C4-2B (cell line): ENCODE results near the gene ARRDC4.
A peak's percentile ranks its signal among the peaks of the same experiment; 100 is the strongest.

Experiments used
- H3K27ac ChIP-seq: fragments of 450-650 bp; 2 replicates; pipeline ENCODE4 v1.5.1; 2017
- ZFX ChIP-seq: fragments of 450-650 bp; IDR thresholded peaks from 2 replicates; pipeline ENCODE4 v1.6.1; 2017
- TF ChIP-seq, protein P1 (sequence below): fragments of 450-650 bp; conservative IDR thresholded peaks from 2 replicates; pipeline ENCODE4 v1.5.1; 2017; ENCODE audit warnings: mild to moderate bottlenecking

ARRDC4 gene

DNA sequence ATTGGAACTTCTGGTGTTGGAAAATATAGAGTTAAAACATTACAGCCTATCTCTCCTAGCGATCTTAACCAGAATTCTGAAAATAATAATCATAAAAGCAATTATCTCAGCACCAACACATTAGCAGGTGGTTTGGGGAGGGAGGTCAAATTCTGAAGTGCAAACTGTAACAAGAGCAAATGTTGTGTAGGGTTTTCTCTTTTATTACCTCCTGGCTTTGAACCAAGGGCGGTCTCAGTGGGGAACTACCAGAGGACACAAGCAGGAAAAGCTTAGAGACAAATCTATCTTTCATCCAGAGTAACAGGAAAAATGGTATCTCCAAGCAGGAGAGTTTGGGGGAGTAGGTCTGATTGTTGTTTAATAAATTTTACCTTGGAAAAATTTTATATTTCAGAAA lies 5.5 kb upstream of the ARRDC4 start:
- TF ChIP-seq, protein P1, sequence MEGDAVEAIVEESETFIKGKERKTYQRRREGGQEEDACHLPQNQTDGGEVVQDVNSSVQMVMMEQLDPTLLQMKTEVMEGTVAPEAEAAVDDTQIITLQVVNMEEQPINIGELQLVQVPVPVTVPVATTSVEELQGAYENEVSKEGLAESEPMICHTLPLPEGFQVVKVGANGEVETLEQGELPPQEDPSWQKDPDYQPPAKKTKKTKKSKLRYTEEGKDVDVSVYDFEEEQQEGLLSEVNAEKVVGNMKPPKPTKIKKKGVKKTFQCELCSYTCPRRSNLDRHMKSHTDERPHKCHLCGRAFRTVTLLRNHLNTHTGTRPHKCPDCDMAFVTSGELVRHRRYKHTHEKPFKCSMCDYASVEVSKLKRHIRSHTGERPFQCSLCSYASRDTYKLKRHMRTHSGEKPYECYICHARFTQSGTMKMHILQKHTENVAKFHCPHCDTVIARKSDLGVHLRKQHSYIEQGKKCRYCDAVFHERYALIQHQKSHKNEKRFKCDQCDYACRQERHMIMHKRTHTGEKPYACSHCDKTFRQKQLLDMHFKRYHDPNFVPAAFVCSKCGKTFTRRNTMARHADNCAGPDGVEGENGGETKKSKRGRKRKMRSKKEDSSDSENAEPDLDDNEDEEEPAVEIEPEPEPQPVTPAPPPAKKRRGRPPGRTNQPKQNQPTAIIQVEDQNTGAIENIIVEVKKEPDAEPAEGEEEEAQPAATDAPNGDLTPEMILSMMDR: no peak
- no peak for TF ChIP-seq ZFX
- H3K27ac ChIP-seq: no peak overlapping the region

DNA sequence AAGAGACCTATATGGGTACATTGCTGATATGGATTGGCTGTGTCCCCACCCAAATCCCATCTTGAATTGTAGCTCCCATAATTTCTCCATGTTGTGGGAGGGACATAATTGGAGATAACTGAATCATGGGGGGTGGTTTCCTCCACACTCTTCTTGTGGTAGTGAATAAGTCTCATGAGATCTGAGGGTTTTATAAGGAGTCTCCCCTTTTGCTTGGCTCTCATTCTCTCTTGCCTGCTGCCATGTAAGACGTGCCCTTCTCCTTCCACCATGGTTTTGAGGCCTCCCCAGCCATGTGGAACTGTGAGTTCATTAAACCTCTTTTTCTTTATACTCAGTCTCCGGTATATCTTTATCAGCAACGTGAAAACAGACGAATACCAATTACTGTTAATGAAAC lies 5.0 kb upstream of the ARRDC4 start:
- no peak for TF ChIP-seq ZFX
- TF ChIP-seq, protein P1: no peak
- H3K27ac ChIP-seq: no peak overlapping the region

DNA sequence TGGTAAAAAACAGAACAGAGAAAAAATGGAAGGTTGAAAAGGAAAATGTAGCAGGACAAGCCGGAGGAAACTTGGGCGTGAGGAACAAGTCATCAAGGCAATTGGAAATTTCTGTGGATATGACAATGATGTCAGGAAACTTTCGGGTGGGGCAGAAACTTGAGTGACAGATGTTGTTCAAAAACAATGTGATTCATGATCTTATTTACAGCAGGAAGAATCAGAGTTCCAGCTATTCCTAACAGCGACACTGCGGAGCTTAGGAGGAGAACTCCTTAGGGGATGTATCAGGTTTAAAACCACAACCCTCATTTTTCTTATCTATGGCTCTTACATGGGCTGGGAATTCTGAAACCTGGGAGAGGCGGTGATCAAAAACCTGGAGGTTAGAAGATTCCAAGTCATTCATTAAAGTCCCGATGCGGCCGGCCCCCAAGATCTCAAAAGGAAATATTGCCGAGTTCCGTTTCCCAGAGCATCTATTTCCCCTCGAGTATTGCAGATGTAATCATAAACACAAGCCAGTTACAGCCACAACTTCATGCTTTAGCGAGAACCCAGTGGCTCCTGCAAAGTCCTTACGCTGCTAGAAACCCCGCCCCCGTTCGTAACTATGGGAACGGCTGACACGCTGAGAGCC lies 659 bp upstream of the ARRDC4 start:
- no peak overlapping the region for H3K27ac ChIP-seq
- TF ChIP-seq, protein P1: no peak
- TF ChIP-seq ZFX: no peak

DNA sequence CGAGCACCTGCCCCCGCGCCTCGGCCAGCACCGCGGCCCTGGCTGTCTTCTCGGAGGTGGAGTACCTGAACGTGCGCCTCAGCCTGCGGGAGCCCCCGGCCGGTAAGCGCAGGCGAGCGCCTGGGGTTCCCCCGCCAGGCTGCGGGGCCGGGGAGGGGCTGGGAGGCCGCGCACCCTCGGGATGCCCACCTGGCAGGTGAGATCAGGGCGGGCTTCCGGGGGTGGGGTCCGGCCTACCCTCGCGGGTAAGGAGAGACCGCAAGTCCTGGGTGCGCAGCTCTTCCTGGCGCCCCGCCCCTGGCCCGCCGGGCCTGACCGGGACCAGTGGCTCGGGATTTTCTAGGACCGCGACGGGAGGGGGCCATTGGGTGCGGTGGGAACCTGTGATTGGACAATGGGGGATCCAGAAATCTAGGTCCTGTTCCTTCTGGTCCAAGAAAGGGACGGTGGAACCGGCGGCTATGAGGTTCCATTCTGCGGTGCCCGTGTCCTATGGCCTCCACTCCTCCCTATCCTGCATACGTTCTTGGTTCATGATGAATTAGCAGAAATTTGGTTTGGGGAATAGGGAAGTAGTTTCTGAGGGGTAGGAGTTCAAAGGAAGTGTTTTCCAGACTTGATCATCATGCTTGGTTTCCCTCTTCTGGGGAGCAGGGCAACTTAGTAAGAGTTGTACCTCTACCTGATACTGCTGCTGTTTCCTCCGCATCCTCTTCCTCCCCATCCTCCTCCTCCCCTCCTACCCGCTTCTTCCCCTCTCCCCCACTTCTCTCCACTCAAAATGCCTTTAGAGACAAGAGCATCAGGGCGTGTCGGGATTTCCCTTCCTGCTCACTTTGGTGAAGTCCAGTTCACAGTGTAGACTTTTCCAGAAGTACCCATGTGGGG lies 808 bp downstream of the ARRDC4 start:
- H3K27ac ChIP-seq: peak overlapping the region; percentile 71
- TF ChIP-seq, protein P1: no peak
- peak; percentile 70; the same call in 1 of the 2 replicates for TF ChIP-seq ZFX

DNA sequence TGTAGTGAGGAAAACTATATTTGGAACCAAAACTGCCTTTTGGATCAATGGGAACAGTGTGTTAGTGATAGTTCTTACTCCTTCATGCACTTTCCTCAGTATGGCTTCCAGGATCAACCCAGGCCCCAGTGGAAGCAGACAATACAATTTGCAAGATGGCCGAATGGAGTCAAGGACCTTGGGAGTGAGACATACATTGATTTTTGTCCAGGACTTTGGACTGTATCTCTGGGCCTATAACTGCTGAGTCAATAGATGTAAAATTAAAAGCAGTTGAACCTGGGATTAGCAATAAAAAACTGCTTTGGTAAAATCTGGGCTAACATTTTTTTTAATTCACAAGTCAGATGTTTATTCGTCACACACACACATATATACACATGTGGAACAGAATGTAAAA lies 1.8 kb downstream of the ARRDC4 start:
- no peak overlapping the region for H3K27ac ChIP-seq
- no peak for TF ChIP-seq ZFX
- TF ChIP-seq, protein P1: no peak

DNA sequence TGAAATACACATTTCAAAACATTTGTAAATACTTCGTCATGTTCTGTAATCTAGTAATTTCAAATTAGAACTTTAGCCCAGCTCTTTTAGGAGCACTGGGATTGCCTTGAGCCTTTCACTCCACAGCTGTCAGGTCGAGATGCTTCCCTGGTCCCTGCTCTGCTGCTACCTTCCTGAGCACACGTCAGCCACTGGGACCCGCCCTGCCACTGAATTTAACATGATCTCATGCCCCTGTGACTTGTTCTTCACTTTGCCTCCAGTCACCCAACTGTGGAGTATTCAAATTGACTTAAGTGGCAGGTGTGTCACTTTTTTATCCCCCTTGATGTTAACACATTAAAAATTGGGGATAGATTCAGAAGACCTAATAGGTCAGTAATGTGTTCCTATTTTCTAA lies 3.3 kb downstream of the ARRDC4 start:
- no peak overlapping the region for H3K27ac ChIP-seq
- TF ChIP-seq ZFX: no peak
- TF ChIP-seq, protein P1: no peak

DNA sequence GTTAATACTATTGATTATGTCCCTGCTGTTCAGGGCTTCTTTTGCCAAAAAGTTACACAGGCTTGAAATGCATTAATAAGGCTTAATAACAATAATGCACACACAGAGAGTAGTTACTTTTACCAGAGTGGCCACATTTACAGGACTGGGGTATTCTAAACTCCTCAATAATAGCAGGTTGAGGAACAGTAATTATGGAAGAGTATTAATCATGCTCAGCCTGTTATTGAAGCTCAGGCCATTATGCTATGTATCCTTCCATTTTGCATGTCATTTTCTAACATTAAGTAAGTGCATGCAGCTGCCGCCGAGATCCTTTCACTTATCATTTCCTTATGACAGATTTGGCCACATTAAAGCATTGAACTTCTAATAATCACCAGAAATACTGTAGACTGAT lies 5.7 kb downstream of the ARRDC4 start:
- H3K27ac ChIP-seq: no peak overlapping the region
- TF ChIP-seq, protein P1: no peak
- no peak for TF ChIP-seq ZFX
